ENCODE data around the gene COL6A5.

Gene COL6A5

DNA sequence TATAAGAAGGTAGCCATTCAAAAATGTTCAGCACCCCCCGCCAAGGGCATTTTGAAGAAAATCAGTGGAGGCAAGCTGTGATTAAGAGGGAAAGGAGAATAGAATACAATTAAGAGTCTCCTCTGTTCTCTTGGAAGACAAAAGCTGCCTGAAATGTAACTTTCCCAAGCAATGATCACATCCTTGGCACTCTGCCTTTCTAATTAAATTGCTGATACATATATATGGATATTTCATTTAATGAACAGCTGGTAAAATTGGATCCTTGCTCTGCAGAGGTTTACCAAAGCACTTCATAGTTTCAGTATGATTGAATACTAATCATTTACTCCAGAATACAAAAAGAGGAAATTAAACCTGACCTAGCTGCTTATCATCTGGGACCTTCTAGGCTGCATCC, 182.0 kb downstream of the COL6A5 start:
- TF ChIP-seq POLR2AphosphoS5 (IDR thresholded peaks at IDR 0.05; ENCODE audit: low read depth): no peak
- no peak for TF ChIP-seq GABPA (IDR thresholded peaks at IDR 0.05; ENCODE audit: low read depth)
- no peak for TF ChIP-seq SPI1 (IDR thresholded peaks at IDR 0.05; ENCODE audit: borderline replicate concordance, low read depth)
- no peak for TF ChIP-seq CTCF (IDR thresholded peaks at IDR 0.05; ENCODE audit: insufficient read depth, low read length)
- TF ChIP-seq REST (IDR thresholded peaks at IDR 0.05; ENCODE audit: insufficient replicate concordance, low read depth): no peak
- H3K27ac ChIP-seq (replicated peaks): no peak overlapping the region
- H3K4me3 ChIP-seq (replicated peaks; ENCODE audit: insufficient read depth, low read length): no peak overlapping the region
- peaks cover 6% of the 10 kb centered on the region for H3K27me3 ChIP-seq (ENCODE audit: insufficient read depth, poor library complexity, severe bottlenecking)
- DNase-seq (ENCODE audit: low read depth in 1 of 2, low spot score in 1 of 2): no peak

- DNase-seq (ENCODE audit: low read depth in 1 of 2, low spot score in 1 of 2): no peak
- no peak overlapping the region for H3K27ac ChIP-seq (replicated peaks)
- peaks cover 1% of the 10 kb centered on the region for H3K27me3 ChIP-seq (ENCODE audit: insufficient read depth, poor library complexity, severe bottlenecking)
- TF ChIP-seq GABPA (IDR thresholded peaks at IDR 0.05; ENCODE audit: low read depth): no peak
- no peak for TF ChIP-seq POLR2AphosphoS5 (IDR thresholded peaks at IDR 0.05; ENCODE audit: low read depth)
- no peak for TF ChIP-seq REST (IDR thresholded peaks at IDR 0.05; ENCODE audit: insufficient replicate concordance, low read depth)
- no peak for TF ChIP-seq CTCF (IDR thresholded peaks at IDR 0.05; ENCODE audit: insufficient read depth, low read length)
- TF ChIP-seq SPI1 (IDR thresholded peaks at IDR 0.05; ENCODE audit: borderline replicate concordance, low read depth): no peak
- no peak overlapping the region for H3K4me3 ChIP-seq (replicated peaks; ENCODE audit: insufficient read depth, low read length)
Observed at GRCh38 chr3:130528120-130528519, 182.6 kb downstream of the COL6A5 start.

DNA sequence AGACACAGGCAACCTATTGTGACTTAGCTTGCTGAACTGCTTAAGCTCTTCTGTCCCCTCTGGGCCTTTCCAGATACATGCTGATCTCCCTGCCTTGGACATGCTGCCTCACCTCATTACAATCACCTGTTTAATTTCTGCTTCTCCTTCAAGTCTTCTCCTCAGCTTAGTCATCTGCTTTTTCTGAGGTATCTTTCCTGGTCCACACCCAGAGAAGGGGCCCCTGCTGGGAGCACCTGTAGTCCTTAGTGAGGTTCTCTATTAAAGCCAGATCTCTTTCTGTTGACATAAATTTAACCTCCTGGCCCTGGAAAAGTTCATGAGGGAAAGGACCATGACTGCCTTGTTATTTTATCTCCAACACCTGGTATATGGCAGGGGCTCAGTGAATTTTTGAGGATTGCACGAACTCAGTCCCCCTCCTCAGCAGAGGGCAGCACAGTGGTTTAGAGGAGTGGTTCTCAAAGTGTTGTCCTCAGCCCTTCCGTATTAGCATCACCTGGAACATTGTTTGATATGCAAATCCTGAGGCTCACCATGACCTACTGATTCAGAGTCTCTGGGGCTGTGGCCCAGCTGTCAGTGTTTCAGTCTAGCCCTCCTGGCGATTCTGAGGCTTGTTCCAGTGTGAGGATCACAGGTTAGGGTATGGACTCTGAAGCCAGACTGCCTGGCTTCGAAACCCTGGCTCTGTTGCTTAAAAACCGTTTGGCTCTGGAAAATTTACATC, 184.2 kb downstream of the COL6A5 start:
- no peaks in the 10 kb centered on the region for H3K27me3 ChIP-seq (ENCODE audit: insufficient read depth, poor library complexity, severe bottlenecking)
- H3K4me3 ChIP-seq (replicated peaks; ENCODE audit: insufficient read depth, low read length): no peak overlapping the region
- no peak for DNase-seq (ENCODE audit: low read depth in 1 of 2, low spot score in 1 of 2)
- H3K27ac ChIP-seq (replicated peaks): no peak overlapping the region
- TF ChIP-seq SPI1 (IDR thresholded peaks at IDR 0.05; ENCODE audit: borderline replicate concordance, low read depth): no peak
- no peak for TF ChIP-seq GABPA (IDR thresholded peaks at IDR 0.05; ENCODE audit: low read depth)
- TF ChIP-seq CTCF (IDR thresholded peaks at IDR 0.05; ENCODE audit: insufficient read depth, low read length): no peak
- no peak for TF ChIP-seq REST (IDR thresholded peaks at IDR 0.05; ENCODE audit: insufficient replicate concordance, low read depth)
- no peak for TF ChIP-seq POLR2AphosphoS5 (IDR thresholded peaks at IDR 0.05; ENCODE audit: low read depth)
